Upper lobe of left lung (tissue), 6 donors: ENCODE data around the gene TMED4. TPM values are rescaled to one million over a fixed set of nuclear protein-coding genes. Genes with fewer than 3 reads are reported as not detected.

Source experiments
- ATAC-seq, 2 donors: fragments of 200-7000 bp; cut with Tn5 transposase; one replicate each; pipeline ENCODE4 v1.9.1; 2022; ENCODE audit warnings: mild to moderate bottlenecking in 2 of 2, moderate library complexity in 2 of 2; ENCODE audit not compliant: low FRiP score in 2 of 2
- DNase-seq, 2 donors: peaks; one replicate each; pipeline ENCODE4 v3.0.0-alpha.2; 2019 to 2020
- H3K27ac ChIP-seq, 4 donors: fragments of 200-600 bp; sonication (generic); one replicate each; pipeline ENCODE4 v1.5.1; 2016 to 2019
- H3K27me3 ChIP-seq, 4 donors: fragments of 200-600 bp; sonication (generic); one replicate each; pipeline ENCODE4 v1.5.1; 2017 to 2019
- H3K36me3 ChIP-seq, 4 donors: fragments of 200-600 bp; sonication (generic); one replicate each; pipeline ENCODE4 v1.5.1; 2016 to 2019
- H3K4me1 ChIP-seq, 4 donors: fragments of 200-600 bp; sonication (generic); one replicate each; pipeline ENCODE4 v1.5.1; 2018 to 2019
- H3K4me3 ChIP-seq, 4 donors: fragments of 200-600 bp; sonication (generic); one replicate each; pipeline ENCODE4 v1.5.1; 2017 to 2019; ENCODE audit warnings: mild to moderate bottlenecking in 2 of 4, moderate library complexity in 1 of 4
- H3K9me3 ChIP-seq, 4 donors: fragments of 200-600 bp; sonication (generic); one replicate each; pipeline ENCODE4 v1.5.1; 2018 to 2019
- CTCF ChIP-seq, 6 experiments: fragments of 450-650 bp in 4 of 6; fragments of 200-600 bp in 2 of 6; sonication (generic) in 2 of 6; IDR thresholded peaks; one replicate each; pipeline ENCODE4 v1.5.1; 2016 to 2019; ENCODE audit warnings: antibody characterized with exemption in 6 of 6
- EP300 ChIP-seq, 4 donors: sonication (generic); formaldehyde crosslinking; IDR thresholded peaks; one replicate each; pipeline ENCODE4 v1.5.1; 2017; ENCODE audit warnings: antibody characterized with exemption in 4 of 4, control low read depth in 2 of 4
- POLR2A ChIP-seq, 4 donors: fragments of 450-650 bp; IDR thresholded peaks; one replicate each; pipeline ENCODE4 v1.5.1; 2016 to 2017; ENCODE audit warnings: antibody characterized with exemption in 4 of 4, mild to moderate bottlenecking in 2 of 4
- POLR2AphosphoS5 ChIP-seq, 2 donors: sonication (generic); formaldehyde crosslinking; IDR thresholded peaks; one replicate each; pipeline ENCODE4 v1.5.1; 2017; ENCODE audit warnings: antibody characterized with exemption in 2 of 2
- WGBS, 2 donors: methylation state at CpG; one replicate each; pipeline ENCODE4 v1.1.5; 2017 to 2018; 5-methylcytosine and 5-hydroxymethylcytosine counted together
- total RNA-seq, 6 donors: library from RNA; depleted of rRNA in 4 of 6; stranded (reverse); fragments of >200 nt in 4 of 6; gene quantifications; one replicate each; pipeline versions ENCODE4 v1.1.0 to v1.2.1, GENCODE V29; 2016 to 2021
- donor health status: DM: no; HTN: no; CAD: no; lungs with moderate emphysema.
- donor health status: DM: no; HTN: yes; CAD: no; lungs with severe emphysema.

TMED4 gene
- total RNA-seq, 6 donors from 2014 or later: 78.8 to 205 (median 126) TPM

GRCh38 chr7:44606341-44607140 is 24.5 kb upstream of the TMED4 start, which contains the start of gene OGDH:
Gene OGDH, plus strand, starts transcription at chr7:44606627. Its CDS starts 17,717 bp downstream, at chr7:44624344.
- ATAC-seq (peak; percentile 99), DNase-seq (peak; percentile 99 to 100)
- H3K36me3 ChIP-seq: no peaks in the 10 kb centered on the region
- H3K4me3 ChIP-seq: peak within 1 kb of the TSS; percentile 60 to 82 (median 70)
- H3K27me3 ChIP-seq: no peaks in the 10 kb centered on the region
- TF ChIP-seq EP300 (IDR thresholded peaks at IDR 0.05): peak in 1 of 4 donors; percentile 83
- TF ChIP-seq CTCF (IDR thresholded peaks at IDR 0.05): peak in 3 of 6 experiments; percentile 27 to 35 (median 30)
- peak; percentile 42 to 98 (median 92) for TF ChIP-seq POLR2A (IDR thresholded peaks at IDR 0.05)
- peak; percentile 96 to 98 for TF ChIP-seq POLR2AphosphoS5 (IDR thresholded peaks at IDR 0.05)
- peaks cover 15 to 30% (median 20%) of the 10 kb centered on the region in 4 donors for H3K4me1 ChIP-seq
- 0% methylated on average over 31 to 58 of the region's 93 CpGs for WGBS, 2 donors
- H3K9me3 ChIP-seq: no peaks in the 10 kb centered on the region
- peak within 1 kb of the TSS; percentile 93 to 98 (median 96) for H3K27ac ChIP-seq

- H3K9me3 ChIP-seq: no peaks in the 10 kb centered on the region
- no peak overlapping the region for H3K4me3 ChIP-seq
- H3K4me1 ChIP-seq: peaks cover 15 to 30% (median 20%) of the 10 kb centered on the region in 4 donors
- no peak for ATAC-seq
- no peaks in the 10 kb centered on the region for H3K27me3 ChIP-seq
- 57 to 74% methylated on average over 2 of the region's 2 CpGs for WGBS, 2 donors
- no peak for DNase-seq
- no peak for TF ChIP-seq POLR2A (IDR thresholded peaks at IDR 0.05)
- no peak for TF ChIP-seq EP300 (IDR thresholded peaks at IDR 0.05)
- TF ChIP-seq POLR2AphosphoS5 (IDR thresholded peaks at IDR 0.05): no peak
- no peak for TF ChIP-seq CTCF (IDR thresholded peaks at IDR 0.05)
- H3K27ac ChIP-seq: peak overlapping the region in 1 of 4 donors; percentile 97
- no peaks in the 10 kb centered on the region for H3K36me3 ChIP-seq
These were observed 22.9 kb upstream of the TMED4 start for GRCh38 chr7:44604941-44605340.

- Histone ChIP-seq H3K9me3 (no peaks in the 10 kb centered on the region), H3K4me1 (peaks cover 12 to 19% (median 16%) of the 10 kb centered on the region in 4 donors), H3K27me3 (no peaks in the 10 kb centered on the region), H3K36me3 (no peaks in the 10 kb centered on the region), H3K27ac (no peak overlapping the region), H3K4me3 (no peak overlapping the region)
- DNase-seq (no peak), ATAC-seq (no peak)
- TF ChIP-seq CTCF (IDR thresholded peaks at IDR 0.05): no peak
- no peak for TF ChIP-seq POLR2AphosphoS5 (IDR thresholded peaks at IDR 0.05)
- no peak for TF ChIP-seq EP300 (IDR thresholded peaks at IDR 0.05)
- no peak for TF ChIP-seq POLR2A (IDR thresholded peaks at IDR 0.05)
- WGBS, 2 donors: 69 to 74% methylated on average over 6 of the region's 6 CpGs
These were observed 21.2 kb upstream of the TMED4 start for GRCh38 chr7:44603193-44603592.

GRCh38 chr7:44602576-44602910 is 20.5 kb upstream of the TMED4 start:
- no peak for ATAC-seq
- DNase-seq: no peak

More at GRCh38 chr7:44602576-44602910, 20.5 kb upstream of the TMED4 start:
- TF ChIP-seq POLR2A (IDR thresholded peaks at IDR 0.05) (no peak), EP300 (IDR thresholded peaks at IDR 0.05) (no peak), POLR2AphosphoS5 (IDR thresholded peaks at IDR 0.05) (no peak), CTCF (IDR thresholded peaks at IDR 0.05) (no peak)
- H3K36me3 ChIP-seq: no peaks in the 10 kb centered on the region
- no peaks in the 10 kb centered on the region for H3K27me3 ChIP-seq
- H3K4me1 ChIP-seq: peaks cover 6 to 13% (median 11%) of the 10 kb centered on the region in 4 donors
- 60 to 76% methylated on average over 1 of the region's 1 CpG for WGBS, 2 donors
- H3K9me3 ChIP-seq: no peaks in the 10 kb centered on the region
- H3K27ac ChIP-seq: no peak overlapping the region
- no peak overlapping the region for H3K4me3 ChIP-seq
